Stimulated activated naive B cell treated with anti-CD40 and anti-IgM and Interleukin-4, amounts not matched to agents 10 μg/mL and 1 μg/mL and 100 μg/mL, for 72 hours (primary cell): ENCODE measurements around the gene PGGHG.
"Not testable (repeated sequence)": the region's sequence is repeated elsewhere in the genome, so short reads cannot be mapped to it uniquely, and the experiment has no call there.

ENCODE experiments used
- ATAC-seq, 2 donors: fragments of 150-1000 bp; cut with Tn5 transposase; replicated peaks; 2 replicates each; pipeline ENCODE4 v1.10.0; 2021; ENCODE audit warnings: moderate library complexity in 1 of 2
- DNase-seq: peaks from one replicate; pipeline ENCODE4 v3.0.0; 2021
- H3K27ac Mint-ChIP-seq: one replicate; pipeline ENCODE4 v1.8.0; 2022; ENCODE audit warnings: mild to moderate bottlenecking, mixed read lengths
- H3K27me3 Mint-ChIP-seq, 2 donors: one replicate each; pipeline ENCODE4 v1.8.0; 2022; ENCODE audit warnings: mixed read lengths in 2 of 2
- H3K36me3 Mint-ChIP-seq, 2 donors: one replicate each; pipeline ENCODE4 v1.8.0; 2022; ENCODE audit warnings: mixed read lengths in 2 of 2, mild to moderate bottlenecking in 1 of 2
- H3K4me1 Mint-ChIP-seq, 2 donors: one replicate each; pipeline ENCODE4 v1.8.0; 2022; ENCODE audit warnings: mixed read lengths in 2 of 2, mild to moderate bottlenecking in 1 of 2
- H3K4me3 Mint-ChIP-seq, 2 donors: one replicate each; pipeline ENCODE4 v1.8.0; 2022; ENCODE audit warnings: mild to moderate bottlenecking in 2 of 2, mixed read lengths in 2 of 2, moderate library complexity in 1 of 2
- H3K9me3 Mint-ChIP-seq, 2 donors: one replicate each; pipeline ENCODE4 v1.8.0; 2022; ENCODE audit warnings: mixed read lengths in 2 of 2, mild to moderate bottlenecking in 1 of 2

Gene PGGHG

DNA sequence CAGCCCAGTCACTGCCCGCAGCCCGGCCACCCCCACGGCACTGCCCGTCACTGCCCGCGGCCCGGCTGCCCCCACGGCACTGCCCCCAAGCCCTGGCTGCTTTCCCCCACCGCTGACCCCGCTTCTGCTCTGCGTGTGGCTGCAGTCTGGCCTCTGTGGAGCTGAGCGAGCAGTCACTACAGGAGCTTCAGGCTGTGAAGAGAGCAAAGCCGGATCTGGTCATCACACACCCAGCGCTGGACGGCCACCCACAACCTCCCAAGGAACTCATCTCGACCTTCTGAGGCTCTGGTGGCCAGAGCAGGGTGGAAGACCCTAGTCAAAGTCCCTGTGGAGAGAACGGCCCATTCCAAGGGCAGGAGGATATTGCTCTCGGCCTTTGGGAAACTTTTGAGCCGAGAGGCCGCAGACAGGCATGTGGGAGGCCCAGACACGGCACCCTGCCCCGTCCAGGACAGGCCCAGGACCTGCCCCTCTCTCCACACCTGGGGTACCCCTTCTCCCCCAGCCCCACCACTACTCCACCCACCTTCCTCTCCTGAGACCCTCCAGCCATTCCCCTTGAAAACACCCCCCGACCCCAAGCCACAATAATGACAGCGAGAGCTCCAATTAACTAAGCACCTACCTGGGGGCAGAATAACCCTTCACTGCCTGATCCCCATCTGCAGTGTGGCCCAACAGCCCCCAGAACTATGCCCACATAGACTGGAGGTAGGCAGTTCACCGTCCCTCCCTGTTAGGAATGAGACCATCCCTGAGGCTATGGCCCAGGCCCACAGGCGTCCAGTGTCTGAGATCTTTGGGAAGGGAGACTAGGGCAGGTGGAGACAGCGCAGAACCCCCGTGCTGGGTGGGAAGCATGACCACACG, 3.7 kb upstream of the PGGHG start:
- H3K4me1 Mint-ChIP-seq: peaks cover 25 to 44% of the 10 kb centered on the region in 2 donors

DNA sequence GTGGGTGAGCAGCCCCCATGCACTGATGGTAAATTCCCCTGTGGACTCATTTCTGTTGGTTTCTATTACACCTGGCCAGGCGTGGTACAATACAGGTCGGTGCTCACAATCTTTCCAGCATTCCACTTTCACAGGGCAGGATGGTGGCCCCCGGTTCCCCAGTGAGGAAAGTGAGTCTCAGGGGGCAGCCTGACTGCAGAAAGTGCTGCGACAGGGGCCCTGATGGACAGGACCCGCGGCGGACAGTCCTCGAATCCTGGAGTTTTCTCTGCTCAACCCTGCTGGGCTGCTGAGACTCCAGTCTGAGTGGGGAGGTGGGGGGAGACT, 3.1 kb upstream of the PGGHG start:
- peaks cover 34 to 65% of the 10 kb centered on the region in 2 donors for H3K27me3 Mint-ChIP-seq
- no peak overlapping the region for H3K27ac Mint-ChIP-seq
- H3K9me3 Mint-ChIP-seq: no peaks in the 10 kb centered on the region
- H3K36me3 Mint-ChIP-seq: peaks cover 0 to under 1% of the 10 kb centered on the region in 2 donors
- DNase-seq (no peak), ATAC-seq (no peak)
- H3K4me3 Mint-ChIP-seq: no peak overlapping the region
- peaks cover 29 to 42% of the 10 kb centered on the region in 2 donors for H3K4me1 Mint-ChIP-seq

More for the DNA sequence above, 3.7 kb upstream of the PGGHG start:
- Mint-ChIP-seq H3K4me3 (no peak overlapping the region), H3K27me3 (peaks cover 37 to 68% of the 10 kb centered on the region in 2 donors), H3K36me3 (no peaks in the 10 kb centered on the region), H3K27ac (no peak overlapping the region), H3K9me3 (no peaks in the 10 kb centered on the region)
- ATAC-seq (no peak), DNase-seq (no peak)

DNA sequence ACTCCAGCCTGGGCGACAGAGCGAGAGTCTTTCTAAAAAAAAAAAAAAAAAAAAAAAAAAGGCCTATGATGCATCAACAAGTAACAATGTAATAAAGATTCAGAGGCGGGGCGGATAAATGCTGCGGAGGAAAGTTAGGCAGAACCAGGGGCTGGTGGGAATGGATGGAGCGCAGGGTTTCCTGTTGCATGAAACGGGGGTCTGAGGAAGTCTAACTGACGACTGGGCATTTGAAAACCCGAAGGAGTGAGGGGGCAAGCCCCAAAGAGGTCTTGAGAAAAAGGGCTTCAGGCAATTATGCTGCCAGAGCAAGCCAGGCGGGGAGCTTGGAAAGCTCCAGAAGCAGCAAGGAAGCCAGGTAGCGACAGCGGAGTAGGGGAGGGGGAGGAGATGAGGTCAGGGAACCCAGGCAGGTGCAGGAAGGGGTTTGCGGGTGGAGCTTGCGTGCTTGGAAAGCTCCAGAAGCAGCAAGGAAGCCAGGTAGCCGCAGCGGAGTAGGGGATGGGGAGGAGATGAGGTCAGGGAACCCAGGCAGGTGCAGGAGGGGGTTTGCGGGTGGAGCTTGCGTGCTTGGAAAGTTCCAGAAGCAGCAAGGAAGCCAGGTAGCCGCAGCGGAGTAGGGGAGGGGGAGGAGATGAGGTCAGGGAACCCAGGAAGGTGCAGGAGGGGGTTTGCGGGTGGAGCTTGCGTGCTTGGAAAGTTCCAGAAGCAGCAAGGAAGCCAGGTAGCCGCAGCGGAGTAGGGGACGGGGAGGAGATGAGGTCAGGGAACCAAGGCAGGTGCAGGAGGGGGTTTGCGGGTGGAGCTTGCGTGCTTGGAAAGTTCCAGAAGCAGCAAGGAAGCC, 1.7 kb upstream of the PGGHG start:
- peaks cover 21 to 52% of the 10 kb centered on the region in 2 donors for H3K27me3 Mint-ChIP-seq
- peaks cover 19 to 29% of the 10 kb centered on the region in 2 donors for H3K4me1 Mint-ChIP-seq
- H3K27ac Mint-ChIP-seq: peak overlapping the region; percentile 84
- not testable (repeated sequence) for H3K36me3 Mint-ChIP-seq, DNase-seq, H3K9me3 Mint-ChIP-seq, ATAC-seq
- H3K4me3 Mint-ChIP-seq: peak overlapping the region; percentile 85

DNA sequence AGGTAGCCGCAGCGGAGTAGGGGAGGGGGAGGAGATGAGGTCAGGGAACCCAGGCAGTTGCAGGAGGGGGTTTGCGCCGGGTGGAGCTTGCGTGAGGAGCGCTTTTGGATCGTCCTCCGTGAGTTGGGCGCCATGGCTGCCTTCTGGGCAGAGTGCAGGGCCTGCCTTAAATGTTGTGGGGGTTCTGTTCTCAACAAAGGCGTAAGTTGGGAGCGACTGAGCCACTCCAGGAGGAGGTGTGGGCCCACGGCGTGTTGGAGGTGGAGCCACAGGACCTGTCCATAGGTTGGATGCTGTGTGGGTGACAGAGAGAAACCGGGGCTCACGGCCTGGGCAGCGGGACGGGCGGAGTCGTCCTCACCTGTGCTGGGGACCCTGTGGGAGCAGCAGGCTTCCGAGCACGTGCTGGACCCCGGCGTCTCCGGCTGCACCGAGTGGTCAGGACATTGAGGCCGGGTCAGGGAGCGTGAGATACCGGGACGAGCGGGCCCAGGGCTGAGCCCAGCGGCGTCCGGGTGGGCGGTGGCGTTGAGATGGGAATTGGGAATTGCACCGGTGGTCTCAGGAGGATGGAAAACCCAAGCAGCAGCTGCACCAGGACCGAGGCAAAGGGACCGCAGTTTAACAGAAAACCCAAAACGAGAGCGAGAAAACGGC, 977 bp upstream of the PGGHG start:
- Mint-ChIP-seq H3K4me3 (peak overlapping the region; percentile 85), H3K36me3 (peaks cover 0 to 13% of the 10 kb centered on the region in 2 donors), H3K27ac (peak overlapping the region; percentile 85), H3K4me1 (peaks cover 19 to 27% of the 10 kb centered on the region in 2 donors), H3K27me3 (peaks cover 13 to 44% of the 10 kb centered on the region in 2 donors), H3K9me3 (no peaks in the 10 kb centered on the region)
- ATAC-seq (peak in 1 of 2 donors; percentile 9), DNase-seq (no peak)

DNA sequence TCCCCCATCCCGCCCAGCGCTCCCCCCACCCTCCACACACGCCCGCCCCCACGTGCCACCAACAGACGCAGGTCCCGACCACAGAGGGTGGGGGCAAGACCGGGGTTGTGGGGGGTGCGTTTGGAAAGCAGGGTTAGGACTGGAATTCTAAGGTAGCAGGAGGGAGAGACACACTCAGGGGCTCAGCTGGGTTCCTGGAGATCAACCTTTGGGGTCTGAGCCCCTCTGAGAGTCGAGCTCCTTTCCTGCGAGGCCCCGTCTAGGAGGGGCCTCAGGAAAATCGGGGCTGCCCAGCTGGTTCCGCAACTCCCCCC, 429 bp downstream of the PGGHG start:
- peak in 1 of 2 donors; percentile 12 for ATAC-seq
- Mint-ChIP-seq H3K27ac (peak overlapping the region; percentile 85), H3K4me3 (peak overlapping the region; percentile 73 to 78)

DNA sequence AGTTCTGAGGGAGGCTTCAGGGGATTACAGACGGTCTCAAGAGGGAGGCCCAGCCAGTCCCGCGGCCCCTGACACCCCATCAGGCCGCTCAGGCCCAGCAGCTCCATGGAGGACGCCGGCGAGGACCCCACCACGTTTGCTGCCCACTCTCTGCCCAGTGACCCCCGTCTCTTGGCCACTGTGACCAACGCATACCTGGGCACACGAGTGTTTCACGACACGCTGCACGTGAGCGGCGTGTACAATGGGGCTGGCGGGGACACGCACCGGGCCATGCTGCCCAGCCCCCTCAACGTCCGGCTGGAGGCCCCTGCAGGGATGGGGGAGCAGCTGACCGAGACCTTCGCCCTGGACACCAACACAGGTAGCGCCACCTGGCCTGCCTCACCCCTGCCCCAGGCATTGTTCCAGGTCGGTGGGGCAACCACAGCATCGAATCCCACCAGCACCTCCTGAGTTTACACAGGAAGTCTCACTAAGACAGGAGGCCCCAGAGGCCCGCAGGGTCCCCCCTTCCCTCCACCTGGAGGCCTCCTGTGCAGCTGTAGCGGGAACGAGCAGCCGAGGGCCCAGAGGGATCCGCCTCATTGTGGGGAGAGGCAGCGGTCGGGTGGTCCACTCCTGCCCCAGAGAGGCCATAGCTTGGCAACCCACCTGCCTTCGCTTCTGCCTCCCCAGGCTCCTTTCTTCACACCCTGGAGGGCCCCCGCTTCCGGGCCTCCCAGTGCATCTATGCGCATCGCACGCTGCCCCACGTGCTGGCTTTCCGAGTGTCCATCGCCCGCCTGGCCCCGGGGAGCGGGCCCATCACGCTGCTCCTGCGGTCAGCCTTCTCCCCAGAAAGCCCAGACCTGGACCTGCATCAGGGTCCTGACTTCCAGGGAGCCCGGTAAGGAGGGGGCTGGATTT, 1.0 kb downstream of the PGGHG start:
- Mint-ChIP-seq H3K4me1 (peaks cover 19 to 27% of the 10 kb centered on the region in 2 donors), H3K27ac (peak overlapping the region; percentile 85), H3K27me3 (peaks cover 7 to 26% of the 10 kb centered on the region in 2 donors), H3K9me3 (no peaks in the 10 kb centered on the region), H3K36me3 (peaks cover 3 to 18% of the 10 kb centered on the region in 2 donors), H3K4me3 (peak overlapping the region; percentile 73 to 78)
- ATAC-seq (no peak), DNase-seq (no peak)

More for the DNA sequence above, 429 bp downstream of the PGGHG start:
- Mint-ChIP-seq H3K4me1 (peaks cover 19 to 27% of the 10 kb centered on the region in 2 donors), H3K27me3 (peaks cover 7 to 32% of the 10 kb centered on the region in 2 donors), H3K36me3 (peaks cover 3 to 13% of the 10 kb centered on the region in 2 donors), H3K9me3 (no peaks in the 10 kb centered on the region)
- DNase-seq: no peak

DNA sequence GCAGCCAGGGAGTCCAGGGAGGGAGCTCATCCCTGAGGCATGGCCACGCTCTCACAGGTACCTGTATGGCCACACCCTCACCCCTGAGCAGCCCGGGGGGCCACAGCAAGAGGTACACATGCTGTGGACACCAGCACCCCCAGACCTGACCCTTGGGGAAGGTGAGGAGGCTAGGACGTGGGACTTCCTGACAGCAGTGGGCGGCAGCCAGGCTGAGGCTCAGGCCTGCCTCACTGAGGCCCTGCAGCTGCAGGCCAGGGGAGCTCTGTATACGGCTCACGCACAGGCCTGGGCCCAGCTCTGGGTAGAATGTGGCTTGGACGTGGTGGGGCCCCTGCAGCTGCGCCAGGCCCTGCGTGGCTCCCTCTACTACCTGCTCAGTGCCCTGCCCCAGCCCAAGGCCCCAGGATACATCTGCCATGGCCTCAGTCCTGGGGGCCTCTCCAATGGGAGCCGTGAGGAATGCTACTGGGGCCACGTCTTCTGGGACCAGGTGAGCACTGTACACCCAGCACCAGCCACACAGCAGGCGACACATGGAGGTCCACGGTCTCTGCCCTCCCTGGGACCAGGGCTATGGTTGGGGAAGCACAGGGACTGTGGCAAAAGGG, 1.8 kb downstream of the PGGHG start:
- Mint-ChIP-seq H3K27ac (no peak overlapping the region), H3K4me1 (peaks cover 19 to 27% of the 10 kb centered on the region in 2 donors), H3K9me3 (no peaks in the 10 kb centered on the region), H3K4me3 (peak overlapping the region; percentile 28 to 78), H3K27me3 (peaks cover 7 to 19% of the 10 kb centered on the region in 2 donors), H3K36me3 (peaks cover 3 to 18% of the 10 kb centered on the region in 2 donors)
- no peak for ATAC-seq
- no peak for DNase-seq

DNA sequence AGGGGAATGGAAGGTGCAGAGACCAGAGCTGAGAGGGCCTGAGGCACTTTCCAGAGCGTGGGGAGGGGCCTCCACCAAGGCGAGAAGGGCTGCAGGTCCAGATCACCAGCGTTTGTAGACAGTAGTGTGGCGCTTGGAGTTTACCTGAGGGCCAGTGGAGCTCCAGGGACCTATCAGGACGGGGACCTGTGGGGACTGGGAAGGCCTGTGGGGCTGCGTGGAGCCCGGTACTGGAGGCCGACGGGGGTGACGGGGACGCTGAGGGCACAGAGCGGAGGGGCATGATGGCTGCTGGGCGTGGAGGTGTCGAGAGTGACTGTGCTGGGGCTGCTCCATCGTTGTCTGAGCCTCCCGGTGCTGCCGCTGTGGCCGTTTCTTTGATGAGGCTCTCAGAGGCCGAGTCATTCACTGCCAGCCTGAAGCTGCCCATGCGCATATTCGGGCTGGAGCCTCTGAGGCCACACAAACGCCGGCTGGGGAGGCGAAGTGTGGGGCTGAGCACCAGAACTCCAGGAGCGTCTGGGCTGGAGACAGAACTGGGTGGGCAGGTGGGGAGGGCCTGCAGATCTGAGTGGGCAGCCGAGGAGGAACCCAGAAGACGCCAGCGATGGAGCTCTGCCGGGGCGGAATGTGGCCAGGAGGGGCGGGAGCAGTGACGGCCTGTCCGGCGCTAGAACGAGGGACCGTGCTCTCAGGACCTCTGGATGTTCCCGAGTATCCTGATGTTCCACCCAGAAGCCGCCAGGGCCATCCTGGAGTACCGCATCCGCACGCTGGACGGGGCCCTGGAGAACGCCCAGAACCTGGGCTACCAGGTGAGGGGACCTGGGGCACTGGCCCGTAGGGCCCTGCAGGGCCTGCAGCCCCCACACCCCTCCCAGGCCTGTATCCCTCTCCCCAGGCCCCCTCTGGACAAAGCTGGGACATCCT, 2.6 kb downstream of the PGGHG start:
- Mint-ChIP-seq H3K4me3 (no peak overlapping the region), H3K27me3 (peaks cover 7 to 15% of the 10 kb centered on the region in 2 donors), H3K27ac (no peak overlapping the region)

DNA sequence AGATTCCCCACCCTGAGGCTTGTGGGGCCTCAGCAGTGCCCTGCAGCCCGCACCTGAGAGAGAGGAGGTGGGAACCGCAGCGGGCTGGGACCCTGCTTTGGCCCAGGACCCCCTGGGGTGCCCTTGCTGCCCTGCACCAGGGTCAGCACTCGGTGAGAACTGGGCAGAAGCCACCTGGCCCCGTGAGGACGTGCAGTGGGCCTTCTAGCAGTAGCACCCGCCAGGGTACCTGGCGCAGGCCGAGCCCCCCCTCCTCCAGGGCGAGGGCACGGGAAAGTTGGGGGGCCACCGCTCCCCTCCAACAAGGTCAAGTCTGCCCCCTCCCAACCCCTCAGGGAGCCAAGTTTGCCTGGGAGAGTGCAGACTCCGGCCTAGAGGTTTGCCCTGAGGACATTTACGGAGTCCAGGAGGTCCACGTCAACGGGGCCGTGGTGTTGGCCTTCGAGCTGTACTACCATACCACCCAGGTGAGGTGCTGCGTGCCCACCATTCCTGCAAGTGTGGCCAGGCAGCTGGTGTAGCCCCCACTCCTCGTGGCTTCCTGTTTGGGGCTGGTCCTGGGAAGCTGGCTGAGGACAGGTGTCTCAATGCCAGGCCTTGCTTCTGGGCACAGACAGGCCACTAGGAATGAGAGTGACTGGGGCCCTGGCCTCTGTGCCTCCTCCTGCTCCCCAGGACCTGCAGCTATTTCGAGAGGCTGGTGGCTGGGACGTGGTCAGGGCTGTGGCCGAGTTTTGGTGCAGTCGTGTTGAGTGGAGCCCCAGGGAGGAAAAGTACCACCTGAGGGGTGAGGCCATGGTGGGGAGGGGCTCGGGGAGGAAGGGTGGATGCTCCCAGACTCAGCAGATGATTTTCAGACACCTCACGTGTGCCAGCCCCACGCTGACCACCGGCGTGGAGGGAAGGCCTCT, 3.5 kb downstream of the PGGHG start:
- H3K4me1 Mint-ChIP-seq: peaks cover 16 to 21% of the 10 kb centered on the region in 2 donors
- no peaks in the 10 kb centered on the region for H3K9me3 Mint-ChIP-seq
- H3K27ac Mint-ChIP-seq: no peak overlapping the region
- H3K27me3 Mint-ChIP-seq: peaks cover 3 to 7% of the 10 kb centered on the region in 2 donors
- no peak for DNase-seq
- ATAC-seq: no peak
- H3K4me3 Mint-ChIP-seq: no peak overlapping the region
- peaks cover 3 to 18% of the 10 kb centered on the region in 2 donors for H3K36me3 Mint-ChIP-seq

More for the DNA sequence above, 2.6 kb downstream of the PGGHG start:
- ATAC-seq (no peak), DNase-seq (no peak)
- H3K4me1 Mint-ChIP-seq: peaks cover 19 to 27% of the 10 kb centered on the region in 2 donors
- peaks cover 3 to 18% of the 10 kb centered on the region in 2 donors for H3K36me3 Mint-ChIP-seq
- no peaks in the 10 kb centered on the region for H3K9me3 Mint-ChIP-seq

DNA sequence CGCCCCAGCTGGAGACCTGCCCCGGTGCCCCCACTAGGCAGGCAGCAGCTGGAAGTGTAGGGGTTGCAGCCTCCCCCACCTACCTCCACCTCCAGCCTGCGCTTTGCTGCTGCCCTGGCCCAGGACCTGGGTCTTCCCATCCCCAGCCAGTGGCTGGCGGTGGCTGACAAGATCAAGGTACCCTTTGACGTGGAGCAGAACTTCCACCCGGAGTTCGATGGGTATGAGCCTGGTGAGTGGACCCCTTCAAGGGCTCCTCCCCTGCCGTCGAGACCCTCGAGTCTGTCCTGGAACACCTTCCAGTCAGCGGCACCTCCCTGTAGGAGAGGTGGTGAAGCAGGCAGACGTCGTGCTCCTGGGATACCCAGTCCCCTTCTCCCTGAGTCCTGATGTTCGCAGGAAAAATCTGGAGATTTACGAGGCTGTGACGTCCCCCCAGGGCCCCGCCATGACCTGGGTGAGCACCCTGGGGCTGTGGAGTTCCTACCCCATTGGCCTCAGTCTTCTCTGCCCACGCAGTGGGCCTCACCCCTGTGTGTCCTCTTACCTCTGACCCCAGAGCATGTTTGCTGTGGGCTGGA, 4.4 kb downstream of the PGGHG start:
- ATAC-seq (no peak), DNase-seq (no peak)
- Mint-ChIP-seq H3K4me3 (no peak overlapping the region), H3K27ac (no peak overlapping the region), H3K36me3 (peaks cover 3 to 18% of the 10 kb centered on the region in 2 donors), H3K9me3 (no peaks in the 10 kb centered on the region), H3K27me3 (peaks cover 6 to 9% of the 10 kb centered on the region in 2 donors), H3K4me1 (peaks cover 13 to 17% of the 10 kb centered on the region in 2 donors)
